NCI-H748 (cell line): Measurements from ENCODE around the gene OOSP3.
"Not testable (repeated sequence)": the region's sequence is repeated elsewhere in the genome, so short reads cannot be mapped to it uniquely, and the experiment has no call there.

Experiments
- DNase-seq: peaks from one replicate; lab custom pipeline; 2025; ENCODE audit not compliant: unreplicated experiment; lab: John Stamatoyannopoulos, UW

OOSP3 gene, protein sequence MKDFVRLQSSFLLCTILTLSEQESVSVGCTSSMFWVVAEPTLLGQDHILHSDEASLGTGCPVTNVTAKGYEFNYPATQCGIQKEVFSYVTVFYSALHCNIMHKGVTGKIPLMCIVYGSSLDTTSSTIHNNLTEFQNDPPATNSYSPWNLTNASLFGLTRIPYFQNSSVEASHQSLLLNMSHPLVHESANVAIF

GRCh38 chr11:59878575-59878974 is at the start of gene OOSP3:
OOSP3 (plus strand) TSS chr11:59878782; CDS start chr11:59878809, 27 bp downstream.
- DNase-seq = no peak

DNA sequence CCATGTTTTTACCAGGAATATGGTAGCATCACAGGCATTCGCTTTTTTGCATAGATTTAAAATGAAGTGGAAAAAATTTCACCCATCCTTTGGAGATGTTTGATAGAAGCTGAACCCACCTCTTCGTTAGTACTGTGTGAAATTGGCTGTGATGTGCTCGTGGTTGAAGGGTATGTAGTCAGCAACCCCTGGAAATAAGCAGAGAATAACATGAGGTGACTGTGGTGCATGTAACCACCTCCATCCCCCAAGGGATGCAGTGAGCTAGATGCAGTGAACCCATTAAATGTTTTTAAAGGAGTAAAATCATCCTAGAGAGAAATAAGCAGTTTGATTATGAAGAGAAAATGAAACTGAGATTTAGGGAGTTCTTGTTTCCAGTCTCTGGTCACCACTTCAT is 49.2 kb upstream of the OOSP3 start:
- no peak for DNase-seq

DNA sequence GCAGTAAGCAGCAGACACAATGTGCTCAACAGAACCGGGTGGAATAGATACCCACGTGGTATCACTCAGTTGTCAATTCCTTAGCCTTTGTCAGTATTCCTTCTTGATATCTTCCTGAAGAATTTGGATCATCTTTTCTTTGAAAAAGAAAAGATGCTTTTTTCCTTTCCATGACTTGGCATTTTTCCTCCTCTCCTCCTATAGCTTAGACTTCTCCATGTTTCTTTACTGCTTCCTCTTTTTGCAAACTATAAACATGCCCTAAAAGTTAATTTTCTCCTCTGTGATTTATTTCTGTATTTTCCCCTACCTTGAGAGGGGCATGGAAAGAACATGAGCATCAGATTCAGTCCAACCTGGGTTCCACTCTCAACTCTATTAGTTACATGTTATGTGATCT is 45.0 kb upstream of the OOSP3 start:
- DNase-seq = no peak

- no peak for DNase-seq
Observed at GRCh38 chr11:59839615-59840014, 39.0 kb upstream of the OOSP3 start.

GRCh38 chr11:59841514-59841913 is 37.1 kb upstream of the OOSP3 start:
- DNase-seq = no peak

DNA sequence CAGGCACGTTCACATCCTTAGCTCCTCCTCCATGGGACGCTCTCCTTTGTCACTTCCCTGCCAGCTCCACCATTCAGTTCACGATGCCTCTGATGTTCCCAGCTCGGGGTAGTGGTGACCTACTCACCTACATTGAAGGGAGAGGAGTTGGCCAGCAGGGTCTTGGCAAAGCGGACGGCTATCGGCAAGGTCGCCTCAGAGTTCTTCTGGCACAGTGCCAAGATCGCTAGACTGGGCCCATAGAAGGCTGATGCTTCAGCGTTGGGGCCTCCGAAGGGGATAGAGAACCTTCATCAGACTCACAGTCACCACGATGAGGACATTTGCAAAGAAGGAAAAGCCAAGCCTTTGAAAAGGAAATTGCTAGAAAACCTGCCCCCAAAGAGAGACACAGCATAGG is 36.3 kb upstream of the OOSP3 start:
- DNase-seq = no peak

DNA sequence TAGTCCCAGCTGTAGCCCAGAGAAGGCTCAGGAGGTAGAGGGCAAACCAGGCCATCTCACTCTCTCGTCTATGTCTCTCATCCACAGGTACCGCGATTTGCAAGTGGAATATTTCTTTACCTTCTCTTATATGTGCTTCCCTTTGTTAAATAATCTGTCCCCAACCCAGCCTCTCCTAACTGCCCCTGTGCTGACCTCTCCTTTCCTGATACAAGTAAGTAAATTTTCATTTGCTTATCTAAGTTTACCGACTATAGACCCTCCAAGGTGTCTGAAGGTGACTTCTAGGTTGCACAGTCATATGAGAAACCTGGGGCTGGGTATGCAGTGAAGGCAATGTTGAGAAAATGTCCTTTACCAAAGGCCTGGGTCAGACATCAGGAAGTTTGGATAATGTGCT is 33.2 kb upstream of the OOSP3 start, which contains the start of gene CBLIF:
CBLIF (minus strand) TSS at position 101 of the 400 bp plus-strand sequence; CDS start at position 55, 46 bp downstream.
- no peak for DNase-seq

- no peak for DNase-seq
Observed at GRCh38 chr11:59846556-59846955, 32.0 kb upstream of the OOSP3 start.

DNA sequence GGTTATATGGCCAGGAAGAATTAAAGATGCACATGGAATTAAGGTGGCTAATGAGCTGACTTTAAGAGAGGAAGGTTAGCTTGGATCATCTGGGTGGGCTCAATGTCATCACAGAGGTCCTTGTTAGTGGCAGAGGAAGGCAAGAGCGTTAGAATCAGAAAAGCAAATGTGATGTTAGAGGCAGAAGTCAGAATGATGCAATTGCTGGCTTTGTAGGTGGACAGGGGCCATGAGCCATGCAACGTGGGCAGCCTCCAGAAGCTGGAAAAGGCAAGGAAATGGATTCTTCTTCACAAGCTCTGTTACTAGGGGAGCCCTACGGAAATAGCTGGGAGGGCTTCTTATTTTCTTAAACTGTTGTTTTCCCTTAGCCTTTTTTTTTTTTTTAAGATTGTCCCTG is 31.0 kb upstream of the OOSP3 start:
- DNase-seq = no peak

DNA sequence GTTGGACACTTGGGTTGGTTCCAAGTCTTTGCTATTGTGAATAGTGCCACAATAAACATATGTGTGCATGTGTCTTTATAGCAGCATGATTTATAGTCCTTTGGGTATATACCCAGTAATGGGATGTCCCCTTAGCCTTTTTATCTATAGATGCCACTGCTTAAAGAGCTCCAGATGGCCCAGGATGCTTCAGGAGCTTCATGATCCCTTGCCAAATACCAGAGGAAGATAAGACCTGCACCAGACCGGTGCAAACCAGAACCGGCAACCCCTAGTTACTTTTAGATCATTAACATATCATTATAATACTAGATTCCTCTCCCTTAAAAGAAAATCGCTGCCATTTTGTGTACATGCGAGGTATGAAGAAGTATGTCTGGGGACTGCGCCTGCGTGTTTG is 30.1 kb upstream of the OOSP3 start:
- not testable (repeated sequence) for DNase-seq

- no peak for DNase-seq
Observed at GRCh38 chr11:59849129-59849528, 29.5 kb upstream of the OOSP3 start.

DNA sequence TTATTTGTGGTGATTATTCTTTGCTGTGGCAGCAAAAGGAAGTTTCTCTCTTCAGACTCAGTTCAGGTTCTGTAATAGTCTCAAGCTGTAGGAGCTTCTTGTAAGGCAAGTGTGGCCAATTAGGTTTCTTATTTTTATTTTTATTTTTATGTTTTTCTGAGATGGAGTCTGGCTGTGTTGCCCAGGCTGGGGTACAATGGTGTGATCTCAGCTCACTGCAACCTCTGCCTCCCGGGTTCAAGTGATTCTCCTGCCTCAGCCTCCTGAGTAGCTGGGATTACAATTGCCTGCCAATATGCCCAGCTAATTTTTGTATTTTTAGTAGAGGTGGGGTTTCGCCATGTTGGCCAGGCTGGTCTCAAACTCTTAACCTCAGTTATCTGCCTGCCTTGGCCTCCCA is 29.0 kb upstream of the OOSP3 start:
- not testable (repeated sequence) for DNase-seq

DNA sequence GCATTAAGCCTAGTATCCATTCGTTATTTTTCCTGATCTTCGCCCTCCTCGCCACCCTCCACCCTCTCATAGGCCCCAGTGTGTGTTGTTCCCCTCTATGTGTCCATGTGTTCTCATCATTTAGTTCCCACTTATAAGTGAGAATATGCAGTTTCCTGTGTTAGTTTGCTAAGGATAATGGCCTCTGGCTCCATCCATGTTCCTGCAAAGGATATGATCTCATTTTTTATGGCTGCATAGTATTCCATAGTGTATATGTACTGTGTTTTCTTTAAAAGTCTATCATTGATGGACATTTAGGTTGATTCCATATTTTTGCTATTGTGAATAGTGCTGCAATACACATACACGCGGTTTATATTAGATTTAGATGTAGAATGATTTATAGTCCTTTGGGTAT is 27.2 kb upstream of the OOSP3 start:
- DNase-seq = not testable (repeated sequence)

DNA sequence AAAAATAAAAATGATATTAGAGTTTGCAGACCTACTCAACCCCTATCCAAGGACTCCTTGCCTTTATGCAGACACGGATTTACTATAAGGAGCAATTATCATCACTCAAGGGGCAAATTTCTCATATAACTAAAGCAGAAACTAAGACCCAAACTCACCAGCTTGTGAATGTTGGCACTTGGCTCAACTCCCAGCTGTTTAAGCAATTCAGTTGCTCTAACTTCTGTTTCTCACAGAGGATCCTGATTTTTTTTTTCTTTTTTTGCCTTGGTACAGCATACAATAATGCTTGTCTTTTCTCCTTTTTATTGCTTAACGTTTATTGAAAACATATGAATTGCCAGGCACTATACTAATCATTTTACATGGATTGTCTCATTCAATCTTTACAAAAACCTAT is 23.7 kb upstream of the OOSP3 start:
- DNase-seq = no peak

DNA sequence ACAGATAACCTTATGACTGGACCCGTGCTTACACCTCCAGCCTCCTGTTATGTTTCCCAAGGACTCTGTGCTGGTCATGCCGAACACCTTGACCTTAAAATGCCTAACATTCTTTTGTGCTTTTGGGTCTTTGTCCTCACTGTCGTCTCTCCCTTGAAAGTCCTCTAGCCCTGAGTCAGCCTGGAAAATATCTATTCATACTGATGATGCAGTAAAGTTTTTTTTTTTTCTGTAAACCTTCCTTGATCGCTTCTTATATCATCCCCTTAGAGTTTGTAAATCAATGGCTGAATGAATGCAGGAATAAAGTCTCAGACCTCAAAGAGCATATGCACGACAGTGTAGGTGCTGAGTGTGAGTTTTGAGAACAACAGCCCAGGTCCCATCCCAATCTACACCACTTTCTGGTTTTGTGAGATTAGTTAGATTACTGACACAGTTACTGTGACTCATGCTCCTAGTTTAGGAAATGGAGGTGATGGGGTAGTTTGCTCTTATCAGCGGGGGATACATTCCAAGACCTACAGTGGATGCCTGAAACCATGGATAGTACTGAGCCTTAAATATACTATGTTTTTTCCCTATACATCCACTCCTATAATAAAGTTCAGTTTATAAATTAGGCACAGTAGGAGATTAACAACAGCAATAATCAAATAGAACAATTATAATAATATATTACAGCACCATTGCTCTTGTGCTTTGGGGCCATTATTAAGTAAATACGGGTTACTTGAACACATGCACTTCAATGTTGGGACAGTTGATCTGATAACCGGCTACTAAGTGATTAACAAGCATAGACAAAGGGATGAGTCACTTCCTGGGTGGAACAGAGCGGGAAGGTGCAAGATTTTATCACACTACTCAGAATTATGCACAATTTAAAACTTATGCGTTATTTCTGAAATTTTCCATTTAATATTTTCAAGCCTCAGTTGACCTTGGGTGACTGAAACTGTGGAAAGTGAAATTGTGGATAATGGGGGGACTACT is 20.8 kb upstream of the OOSP3 start:
- DNase-seq = no peak

DNA sequence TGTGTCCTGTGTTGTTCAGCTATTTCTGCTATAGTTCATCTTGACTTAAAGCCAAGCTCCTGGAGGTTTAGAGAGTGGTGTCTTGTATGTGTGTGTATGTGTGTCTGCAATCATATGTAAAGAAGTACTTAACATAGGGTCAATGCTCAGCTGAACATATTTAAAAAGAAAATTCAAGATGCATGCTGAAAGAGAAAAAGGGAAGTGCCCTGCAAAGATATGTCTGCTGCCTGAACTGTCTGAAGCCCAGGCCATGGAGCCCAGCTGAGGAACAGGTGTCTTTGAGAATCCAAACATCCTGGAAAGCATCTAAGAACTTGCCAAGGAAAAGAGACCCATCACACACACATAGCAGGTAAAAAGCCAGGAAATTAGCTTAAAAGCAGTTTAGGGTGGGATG is 18.9 kb upstream of the OOSP3 start:
- DNase-seq = no peak

GRCh38 chr11:59862252-59862651 is 16.3 kb upstream of the OOSP3 start:
- DNase-seq = no peak

DNA sequence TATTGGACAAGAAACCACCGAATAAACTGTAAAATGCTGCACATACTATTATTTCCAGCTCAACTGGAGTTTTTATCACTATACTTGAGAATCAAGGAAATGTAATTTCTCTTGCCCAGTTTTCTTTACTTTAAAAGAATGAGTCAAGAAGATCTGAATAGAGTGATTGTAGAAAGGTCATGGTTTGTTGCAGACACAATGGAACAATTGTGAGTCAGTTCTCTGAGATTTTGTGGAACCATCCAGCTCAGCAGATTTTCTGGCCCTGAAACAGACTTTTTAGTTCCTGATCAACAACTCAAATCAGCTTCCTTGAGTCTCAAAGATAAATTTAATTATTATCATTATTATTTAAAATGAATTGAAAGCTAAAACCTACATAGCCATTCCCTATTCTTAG is 13.6 kb upstream of the OOSP3 start:
- DNase-seq = no peak

DNA sequence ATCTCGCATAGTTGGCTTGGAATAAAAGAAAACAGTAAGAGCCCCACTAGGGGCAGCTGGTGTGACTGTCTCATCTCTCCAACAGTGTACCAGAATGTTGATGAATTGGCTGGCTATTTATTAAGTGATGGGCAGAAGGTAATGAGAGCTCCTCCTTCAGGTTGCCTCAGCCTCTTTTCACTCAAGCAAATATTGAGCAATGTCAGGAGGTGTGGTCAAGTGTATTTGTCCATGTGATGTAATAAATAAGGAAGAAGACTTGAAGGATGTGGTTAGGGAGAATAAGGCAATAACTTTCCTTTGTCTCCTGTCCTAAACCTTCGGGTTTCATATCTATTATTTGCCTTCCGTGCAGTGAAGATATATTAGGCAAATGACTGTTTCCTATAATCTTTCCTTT is 12.2 kb upstream of the OOSP3 start, which contains the start of gene TCN1:
TCN1 (minus strand) TSS at position 91 of the 400 bp plus-strand sequence; CDS start at position 74, 17 bp downstream.
- no peak for DNase-seq

DNA sequence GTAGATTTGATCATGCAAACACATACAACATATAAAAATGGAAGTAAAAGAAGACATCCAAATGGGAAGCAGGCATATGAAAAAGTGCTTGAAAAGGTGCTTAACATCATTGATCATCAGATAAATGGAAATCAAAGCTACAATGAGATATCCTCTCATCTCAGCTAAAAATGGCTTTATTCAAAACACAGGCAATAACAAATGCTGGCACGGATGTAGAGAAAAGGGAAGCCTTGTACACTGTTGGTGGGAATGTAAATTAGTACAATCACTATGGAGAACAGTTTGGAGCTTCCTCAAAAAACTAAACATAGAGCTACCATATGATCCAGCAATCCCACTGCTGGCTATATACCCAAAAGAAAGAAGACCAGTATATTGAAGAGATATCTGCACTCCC is 11.7 kb upstream of the OOSP3 start:
- DNase-seq = no peak

DNA sequence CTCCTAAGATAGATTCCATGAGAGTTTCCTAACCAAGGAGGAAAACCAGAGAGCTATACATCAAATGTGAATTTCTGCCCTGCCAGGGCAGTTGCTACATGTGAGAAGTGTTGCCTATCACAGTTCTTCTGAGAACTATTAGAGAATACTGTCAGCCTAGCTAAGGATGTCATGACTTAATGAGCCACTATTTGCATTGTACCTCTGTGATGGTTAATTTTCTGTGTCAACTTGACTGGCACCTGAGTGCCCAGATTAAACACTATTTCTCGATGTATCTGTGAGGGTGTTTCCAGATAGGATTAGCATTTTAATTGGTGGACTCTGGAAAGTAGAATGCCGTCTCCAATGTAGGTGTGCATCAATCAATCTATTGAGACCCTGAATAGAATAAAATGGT is 10.6 kb upstream of the OOSP3 start:
- no peak for DNase-seq

- no peak for DNase-seq
Observed at GRCh38 chr11:59872076-59872475, 6.5 kb upstream of the OOSP3 start.
